Glutamatergic neuron (in vitro differentiated cells): ENCODE measurements around the gene HM13. TPM values are rescaled to one million over a fixed set of nuclear protein-coding genes. Genes with fewer than 3 reads are reported as not detected.
"Not testable (repeated sequence)": the region's sequence is repeated elsewhere in the genome, so short reads cannot be mapped to it uniquely, and the experiment has no call there.

Experiments used
- DNase-seq: peaks from one replicate; pipeline ENCODE4 v3.0.0; 2022
- H3K27ac Mint-ChIP-seq: one replicate; pipeline ENCODE4 v1.8.0; 2020; ENCODE audit warnings: mild to moderate bottlenecking, mixed read lengths, inconsistent platforms; ENCODE audit not compliant: unreplicated experiment
- H3K27me3 Mint-ChIP-seq: one replicate; pipeline ENCODE4 v1.8.0; 2020; ENCODE audit warnings: mild to moderate bottlenecking, moderate library complexity, mixed read lengths, inconsistent platforms; ENCODE audit not compliant: unreplicated experiment
- H3K36me3 Mint-ChIP-seq: one replicate; pipeline ENCODE4 v1.8.0; 2020; ENCODE audit warnings: mild to moderate bottlenecking, mixed read lengths, inconsistent platforms; ENCODE audit not compliant: unreplicated experiment
- H3K4me1 Mint-ChIP-seq: one replicate; pipeline ENCODE4 v1.8.0; 2020; ENCODE audit warnings: mild to moderate bottlenecking, low read depth, mixed read lengths, inconsistent platforms; ENCODE audit not compliant: unreplicated experiment
- H3K4me3 Mint-ChIP-seq: one replicate; pipeline ENCODE4 v1.8.0; 2020; ENCODE audit warnings: mild to moderate bottlenecking, mixed read lengths, inconsistent platforms; ENCODE audit not compliant: unreplicated experiment
- H3K9me3 Mint-ChIP-seq: one replicate; pipeline ENCODE4 v1.8.0; 2020; ENCODE audit warnings: mild to moderate bottlenecking, moderate library complexity, mixed read lengths, inconsistent platforms; ENCODE audit not compliant: unreplicated experiment
- total RNA-seq: library from RNA; stranded (reverse); fragmentation: NEBNext Ultra II Directional; extraction: Animal tissue kit (Norgen Biotek cat#: 25700); gene quantifications from one replicate; pipeline ENCODE4 v1.2.1, GENCODE V29; 2021; ENCODE audit not compliant: unreplicated experiment
- TF ChIP-seq, protein P1 (sequence below): fragments of 200-600 bp; sonication (generic); IDR thresholded peaks from one replicate; pipeline ENCODE4 v1.5.0; 2021; ENCODE audit not compliant: partially characterized antibody, unreplicated experiment

HM13 gene
- total RNA-seq, 1 donor from 2014 or later: 320 TPM

DNA sequence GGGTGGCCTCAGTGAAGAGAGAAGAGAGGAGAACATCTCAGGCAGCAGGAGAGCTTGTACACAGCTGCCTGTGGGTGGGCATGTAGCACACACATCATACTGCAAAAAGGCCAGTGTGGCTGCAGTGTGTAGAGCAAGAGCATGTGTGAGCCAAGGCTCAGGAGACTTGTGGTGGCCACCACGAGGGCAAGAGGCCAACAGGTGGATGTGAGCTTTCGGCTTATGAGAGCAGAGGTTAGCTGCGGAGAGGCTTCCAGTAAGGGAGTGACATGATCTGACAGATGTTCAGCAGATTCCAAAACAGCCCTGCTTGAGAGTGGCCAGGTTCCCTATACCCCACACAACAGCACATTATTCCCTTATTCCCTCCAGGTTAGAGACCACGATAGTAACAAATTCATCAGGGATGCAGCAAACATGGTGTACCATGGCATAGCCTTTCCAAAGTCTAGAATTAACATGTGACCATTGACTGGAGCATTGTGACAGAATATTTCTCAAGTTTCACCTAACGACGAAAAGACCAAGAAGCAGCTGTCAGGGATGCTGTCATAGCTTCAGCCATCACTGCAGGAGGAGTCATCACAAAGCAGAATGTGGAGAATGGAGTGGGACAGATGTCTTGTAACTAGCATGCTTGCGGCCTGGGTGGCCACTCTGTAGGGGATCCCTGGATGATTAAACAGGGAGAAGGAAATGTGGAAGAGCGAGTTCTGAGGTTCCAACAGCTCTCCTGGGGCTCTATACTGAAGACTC is 23.1 kb downstream of the HM13 start:
- Mint-ChIP-seq H3K27ac (peak overlapping the region; percentile 49), H3K4me3 (peak overlapping the region; percentile 2), H3K27me3 (peaks cover 3% of the 10 kb centered on the region), H3K4me1 (peaks cover 8% of the 10 kb centered on the region), H3K36me3 (peaks cover 18% of the 10 kb centered on the region), H3K9me3 (peaks cover 8% of the 10 kb centered on the region)
- no peak for DNase-seq
- TF ChIP-seq, protein P1, sequence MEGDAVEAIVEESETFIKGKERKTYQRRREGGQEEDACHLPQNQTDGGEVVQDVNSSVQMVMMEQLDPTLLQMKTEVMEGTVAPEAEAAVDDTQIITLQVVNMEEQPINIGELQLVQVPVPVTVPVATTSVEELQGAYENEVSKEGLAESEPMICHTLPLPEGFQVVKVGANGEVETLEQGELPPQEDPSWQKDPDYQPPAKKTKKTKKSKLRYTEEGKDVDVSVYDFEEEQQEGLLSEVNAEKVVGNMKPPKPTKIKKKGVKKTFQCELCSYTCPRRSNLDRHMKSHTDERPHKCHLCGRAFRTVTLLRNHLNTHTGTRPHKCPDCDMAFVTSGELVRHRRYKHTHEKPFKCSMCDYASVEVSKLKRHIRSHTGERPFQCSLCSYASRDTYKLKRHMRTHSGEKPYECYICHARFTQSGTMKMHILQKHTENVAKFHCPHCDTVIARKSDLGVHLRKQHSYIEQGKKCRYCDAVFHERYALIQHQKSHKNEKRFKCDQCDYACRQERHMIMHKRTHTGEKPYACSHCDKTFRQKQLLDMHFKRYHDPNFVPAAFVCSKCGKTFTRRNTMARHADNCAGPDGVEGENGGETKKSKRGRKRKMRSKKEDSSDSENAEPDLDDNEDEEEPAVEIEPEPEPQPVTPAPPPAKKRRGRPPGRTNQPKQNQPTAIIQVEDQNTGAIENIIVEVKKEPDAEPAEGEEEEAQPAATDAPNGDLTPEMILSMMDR: no peak

DNA sequence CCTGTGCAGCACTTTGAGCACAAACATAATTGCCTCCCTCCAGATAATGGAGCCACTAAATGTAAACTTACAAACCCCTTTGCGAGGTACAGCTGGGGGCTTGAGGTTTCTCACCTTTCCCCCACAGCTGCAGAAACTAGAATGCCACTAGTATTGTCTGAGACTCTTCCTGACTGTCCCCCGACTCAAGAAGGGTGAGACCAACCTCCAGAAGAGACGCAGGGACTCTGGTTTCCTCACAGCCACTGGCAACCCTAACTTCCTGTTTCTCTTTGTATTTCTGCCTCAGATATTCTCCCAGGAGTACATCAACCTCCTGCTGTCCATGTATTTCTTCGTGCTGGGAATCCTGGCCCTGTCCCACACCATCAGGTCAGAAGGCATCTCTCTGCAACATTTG is 23.6 kb downstream of the HM13 start:
- Mint-ChIP-seq H3K4me1 (peaks cover 5% of the 10 kb centered on the region), H3K36me3 (peaks cover 18% of the 10 kb centered on the region), H3K9me3 (peaks cover 8% of the 10 kb centered on the region), H3K27me3 (peaks cover 3% of the 10 kb centered on the region), H3K27ac (no peak overlapping the region), H3K4me3 (no peak overlapping the region)
- TF ChIP-seq, protein P1: no peak
- DNase-seq: no peak

DNA sequence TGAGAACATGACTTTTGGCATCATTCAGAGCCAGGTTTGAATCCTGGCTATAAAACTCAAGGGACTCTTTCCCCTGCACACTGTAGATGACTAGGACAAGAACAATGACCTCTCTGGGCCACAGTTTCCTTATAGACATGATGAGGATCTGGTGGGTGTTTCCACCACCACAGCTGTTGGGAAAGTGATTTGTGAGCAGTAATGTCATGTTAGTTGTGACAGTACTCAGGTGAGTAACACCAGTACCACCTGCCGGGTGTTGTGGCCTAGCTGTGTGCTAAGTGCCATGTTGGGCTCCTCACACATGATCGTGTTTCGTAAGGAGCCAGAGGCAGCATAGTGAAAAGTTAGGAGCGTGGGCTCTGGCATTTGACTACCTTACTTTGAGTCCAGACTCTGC is 24.1 kb downstream of the HM13 start:
- H3K27me3 Mint-ChIP-seq: peaks cover 3% of the 10 kb centered on the region
- TF ChIP-seq, protein P1: no peak
- peaks cover 5% of the 10 kb centered on the region for H3K4me1 Mint-ChIP-seq
- no peak overlapping the region for H3K27ac Mint-ChIP-seq
- no peak for DNase-seq
- H3K4me3 Mint-ChIP-seq: no peak overlapping the region
- peaks cover 18% of the 10 kb centered on the region for H3K36me3 Mint-ChIP-seq
- peaks cover 8% of the 10 kb centered on the region for H3K9me3 Mint-ChIP-seq

DNA sequence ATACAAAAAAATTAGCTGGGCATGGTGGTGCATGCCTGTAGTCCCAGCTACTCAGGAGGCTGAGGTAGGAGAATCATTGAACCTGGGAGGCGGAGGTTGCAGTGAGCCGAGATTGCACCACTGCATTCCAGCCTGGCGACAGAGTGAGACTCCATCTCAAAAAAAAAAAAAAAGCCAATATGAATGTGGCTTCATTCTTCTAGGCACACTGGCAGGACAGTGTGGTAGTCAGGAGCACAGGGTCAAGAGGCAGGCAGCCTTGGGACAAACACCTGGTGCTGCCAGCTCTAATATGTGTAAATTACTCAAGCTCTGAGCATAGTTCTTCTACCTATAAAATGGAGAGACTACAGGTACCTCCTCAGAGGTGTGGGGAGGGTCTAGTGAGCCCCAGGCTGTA is 25.4 kb downstream of the HM13 start:
- H3K36me3 Mint-ChIP-seq: peaks cover 14% of the 10 kb centered on the region
- H3K4me3 Mint-ChIP-seq, H3K4me1 Mint-ChIP-seq, H3K27me3 Mint-ChIP-seq, H3K27ac Mint-ChIP-seq, H3K9me3 Mint-ChIP-seq, DNase-seq: not testable (repeated sequence)

DNA sequence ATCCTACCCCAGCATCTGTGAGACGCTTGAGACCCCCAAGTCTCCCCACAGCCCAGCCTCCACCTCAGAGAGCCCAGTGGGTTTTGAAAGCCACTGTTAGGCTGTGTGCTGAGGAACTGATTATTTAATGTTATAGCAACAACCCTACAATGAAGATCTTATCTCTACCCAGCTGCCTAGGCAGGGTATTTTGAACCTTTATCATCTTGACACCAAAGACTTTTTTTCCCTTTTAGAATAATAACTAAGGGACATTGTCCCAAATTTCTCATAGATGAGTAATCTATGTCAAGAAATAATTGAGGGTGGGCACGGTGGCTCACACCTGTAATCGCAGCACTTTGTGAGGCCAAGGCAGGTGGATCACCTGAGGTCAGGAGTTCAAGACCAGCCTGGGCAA is 26.2 kb downstream of the HM13 start:
- peaks cover 6% of the 10 kb centered on the region for H3K4me1 Mint-ChIP-seq
- H3K27me3 Mint-ChIP-seq: peaks cover 3% of the 10 kb centered on the region
- H3K36me3 Mint-ChIP-seq: peaks cover 14% of the 10 kb centered on the region
- no peak overlapping the region for H3K27ac Mint-ChIP-seq
- TF ChIP-seq, protein P1: no peak
- H3K4me3 Mint-ChIP-seq: no peak overlapping the region
- no peak for DNase-seq
- H3K9me3 Mint-ChIP-seq: peaks cover 7% of the 10 kb centered on the region
